ENCODE data around the gene AMDHD2.
"Not testable (repeated sequence)": the region's sequence is repeated elsewhere in the genome, so short reads cannot be mapped to it uniquely, and the experiment has no call there.

- TF ChIP-seq CTCF (IDR thresholded peaks at IDR 0.05 in 8 of 11, conservative IDR thresholded peaks at IDR 0.05 in 3 of 11): not testable (repeated sequence)
- peak in 1 of 3 donors; percentile 8 for TF ChIP-seq POLR2AphosphoS5 (IDR thresholded peaks at IDR 0.05)
Observed at GRCh38 chr16:2541409-2541808, 21.2 kb downstream of the AMDHD2 start.
